Aorta (tissue), 5 donors: Measurements from ENCODE around the gene GALNT13. TPM values are rescaled to one million over a fixed set of nuclear protein-coding genes. Genes with fewer than 3 reads are reported as not detected.

Experiments used
- ATAC-seq: fragments of 200-7000 bp; cut with Tn5 transposase; one replicate; pipeline ENCODE4 v1.9.1; 2022; ENCODE audit warnings: moderate library complexity; ENCODE audit not compliant: low FRiP score
- DNase-seq, 2 donors: peaks; one replicate each; pipeline ENCODE4 v3.0.0-alpha.2; 2020
- H3K27ac ChIP-seq, 2 donors: one replicate each; pipeline ENCODE4 v1.5.1; 2013; ENCODE audit warnings: low read length in 2 of 2, mild to moderate bottlenecking in 2 of 2, moderate library complexity in 2 of 2, control low read depth in 1 of 2, inconsistent platforms in 1 of 2, low read depth in 1 of 2
- H3K27me3 ChIP-seq, 2 donors: one replicate each; pipeline ENCODE4 v1.6.1; 2013; ENCODE audit warnings: control low read depth in 1 of 2, low read length in 1 of 2, mild to moderate bottlenecking in 1 of 2, moderate library complexity in 1 of 2; ENCODE audit not compliant: insufficient read depth in 2 of 2, control insufficient read depth in 1 of 2
- H3K36me3 ChIP-seq, 2 donors: one replicate each; pipeline ENCODE4 v1.6.1; 2013; ENCODE audit warnings: control low read depth in 1 of 2, low read length in 1 of 2, mild to moderate bottlenecking in 1 of 2; ENCODE audit not compliant: insufficient read depth in 2 of 2, control insufficient read depth in 1 of 2
- H3K4me1 ChIP-seq, 2 donors: one replicate each; pipeline ENCODE4 v1.6.1; 2013; ENCODE audit warnings: low read length in 2 of 2, control low read depth in 1 of 2, mild to moderate bottlenecking in 1 of 2, moderate library complexity in 1 of 2; ENCODE audit not compliant: insufficient read depth in 2 of 2, control insufficient read depth in 1 of 2
- H3K4me3 ChIP-seq, 2 donors: one replicate each; pipeline ENCODE4 v1.5.1; 2013; ENCODE audit warnings: low read length in 2 of 2, control low read depth in 1 of 2, mild to moderate bottlenecking in 1 of 2
- H3K9me3 ChIP-seq: one replicate; pipeline ENCODE4 v1.6.1; 2013; ENCODE audit warnings: mild to moderate bottlenecking, low read length; ENCODE audit not compliant: control insufficient read depth
- WGBS, 2 donors: extraction: QIAGEN DNeasy Blood & Tissue Kit; methylation state at CpG; one replicate each; pipeline ENCODE4 v1.1.7; 2013; 5-methylcytosine and 5-hydroxymethylcytosine counted together
- intact Hi-C, 2 donors: fragments of 100-400 bp; cut with DNase I; formaldehyde crosslinking; loops; one replicate each; pipeline versions ENCODE4 v1.14.2 to v1.15.0; 2022
- polyA plus RNA-seq, 2 donors: library from polyadenylated mRNA; stranded (reverse); fragments of 200-250 nt; gene quantifications; one replicate each; pipeline ENCODE4 v1.2.3, GENCODE V29; 2013
- total RNA-seq, 2 donors: library from RNA; stranded (reverse); fragmentation: NEBNext Ultra II Directional; extraction: Animal tissue kit (Norgen Biotek cat#: 25700); gene quantifications; one replicate each; pipeline ENCODE4 v1.2.1, GENCODE V29; 2021
- donor health status: healthy with polysubstance abuse.
- donor health status: Bipolar disorder and iron deficiency.
- donor health status: DM: no; HTN: no; CAD: no.
- donor health status: DM: no; HTN: no; CAD: no.
- donor health status: DM: yes; HTN: yes; CAD: no.

GALNT13 gene
- total and polyA plus RNA-seq, 4 donors = 0.74 to 4.9 (median 1.3) TPM

DNA sequence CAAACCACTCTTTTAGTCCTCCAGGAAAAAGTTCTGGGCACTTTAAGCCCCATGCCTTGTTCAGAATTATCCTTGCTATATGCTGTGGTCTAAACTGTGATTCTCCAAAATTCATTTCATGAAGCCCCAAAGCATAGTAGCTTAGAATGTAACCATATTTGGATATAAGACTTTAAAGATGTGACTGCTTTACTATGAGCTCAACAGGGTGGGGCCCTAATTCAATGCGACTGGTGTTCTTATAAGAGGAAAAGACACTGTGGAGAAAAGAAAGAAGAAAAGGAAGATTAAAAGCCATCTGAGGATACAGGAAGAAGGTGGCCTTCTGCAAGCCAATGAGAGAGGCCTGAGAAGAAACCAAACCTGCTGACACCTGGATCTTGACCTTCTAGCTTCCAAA is 174.8 kb downstream of the GALNT13 start:
- WGBS, 2 donors = 79 to 89% methylated on average over 1 of the region's 1 CpG
- Histone ChIP-seq H3K36me3 (no peaks in the 10 kb centered on the region), H3K4me1 (no peaks in the 10 kb centered on the region), H3K4me3 (no peak overlapping the region), H3K9me3 (no peaks in the 10 kb centered on the region), H3K27me3 (no peaks in the 10 kb centered on the region), H3K27ac (no peak overlapping the region)
- intact Hi-C loops = no loop called here
- DNase-seq (no peak), ATAC-seq (no peak)

DNA sequence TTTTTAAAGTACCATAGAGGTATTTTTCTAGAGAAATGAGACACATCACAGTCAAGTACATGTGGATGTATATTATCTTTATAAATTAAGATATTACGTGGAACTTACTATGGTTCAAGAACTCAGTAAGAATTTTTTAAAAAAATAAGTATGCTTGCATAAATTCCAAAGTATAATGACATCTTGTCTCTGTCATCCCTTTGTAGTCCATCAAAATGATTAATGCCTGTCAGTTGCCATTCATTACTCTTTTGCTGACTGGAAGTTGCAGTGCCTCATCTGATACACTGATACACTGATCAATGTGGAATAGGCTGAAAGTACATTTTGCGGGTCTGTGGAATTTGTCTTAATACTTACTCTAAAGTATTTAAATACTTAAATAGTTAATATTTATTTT is 177.2 kb downstream of the GALNT13 start:
- no peaks in the 10 kb centered on the region for H3K4me1 ChIP-seq
- ATAC-seq = no peak
- no peak overlapping the region for H3K27ac ChIP-seq
- H3K36me3 ChIP-seq = no peaks in the 10 kb centered on the region
- no peak for DNase-seq
- no peaks in the 10 kb centered on the region for H3K9me3 ChIP-seq
- 74 to 79% methylated on average over 2 of the region's 2 CpGs for WGBS, 2 donors
- intact Hi-C loops = no loop called here
- no peak overlapping the region for H3K4me3 ChIP-seq
- no peaks in the 10 kb centered on the region for H3K27me3 ChIP-seq

DNA sequence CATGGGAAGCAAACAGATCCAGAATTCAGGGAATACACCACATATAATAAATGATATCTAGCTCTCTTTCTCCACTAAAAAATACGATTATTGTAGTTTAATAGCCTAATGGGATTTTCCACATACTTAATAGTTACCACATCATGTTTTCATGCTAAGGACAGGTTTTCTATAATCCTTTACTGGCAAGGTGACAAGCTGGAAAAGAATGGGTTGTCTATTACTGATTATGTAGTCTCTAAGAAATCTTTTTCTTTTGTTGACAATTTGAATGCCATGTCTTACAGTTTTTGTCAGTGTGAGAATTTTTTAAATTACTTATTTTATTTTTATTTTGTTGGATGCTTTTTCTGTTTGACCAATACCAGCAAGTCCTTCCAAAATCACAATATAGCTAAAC is 177.8 kb downstream of the GALNT13 start:
- Histone ChIP-seq H3K4me3 (no peak overlapping the region), H3K27me3 (no peaks in the 10 kb centered on the region), H3K4me1 (no peaks in the 10 kb centered on the region), H3K9me3 (no peaks in the 10 kb centered on the region), H3K36me3 (no peaks in the 10 kb centered on the region), H3K27ac (no peak overlapping the region)
- ATAC-seq (no peak), DNase-seq (no peak)
- WGBS, 2 donors = 70 to 83% methylated on average over 1 of the region's 1 CpG
- intact Hi-C loops = no loop called here

DNA sequence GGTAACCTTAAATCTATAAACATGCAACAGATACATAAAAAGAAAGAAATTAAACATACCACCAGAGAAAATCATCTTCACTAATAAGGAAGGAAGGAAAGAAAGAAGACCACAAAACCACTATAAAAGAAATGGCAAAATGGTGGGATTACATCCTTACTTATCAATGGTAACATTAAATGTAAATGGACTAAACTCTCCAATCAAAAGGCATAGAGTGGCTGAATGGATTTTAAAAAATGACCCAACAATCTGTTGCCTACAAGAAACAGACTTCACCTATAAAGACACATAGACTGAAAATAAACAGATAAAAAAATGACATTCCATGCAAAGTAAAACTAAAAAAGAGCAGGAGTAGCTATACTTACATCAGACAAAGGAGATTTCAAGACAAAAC is 195.4 kb downstream of the GALNT13 start:
- H3K9me3 ChIP-seq = peaks cover 2% of the 10 kb centered on the region
- DNase-seq (no peak), ATAC-seq (no peak)
- H3K27ac ChIP-seq = no peak overlapping the region
- no peaks in the 10 kb centered on the region for H3K4me1 ChIP-seq
- no peaks in the 10 kb centered on the region for H3K27me3 ChIP-seq
- H3K4me3 ChIP-seq = no peak overlapping the region
- no peaks in the 10 kb centered on the region for H3K36me3 ChIP-seq
- intact Hi-C loops = no loop called here

DNA sequence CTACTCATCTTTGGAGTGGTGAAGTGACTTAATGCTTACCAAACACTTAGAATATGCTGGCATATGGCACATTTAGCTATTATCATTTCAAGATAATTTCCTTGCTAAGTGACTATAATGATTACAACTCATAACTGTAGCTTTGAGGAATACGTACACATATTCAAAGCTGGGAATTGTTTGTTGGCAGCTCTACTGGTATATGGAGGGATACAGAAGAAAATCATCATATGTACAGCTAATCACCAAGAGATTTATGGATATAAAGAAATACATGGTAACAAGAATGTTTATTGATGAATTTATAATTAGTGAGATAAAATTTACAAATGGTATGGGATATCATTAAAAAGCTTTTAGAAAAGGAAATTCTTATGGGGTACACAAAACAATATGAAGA is 207.2 kb downstream of the GALNT13 start:
- DNase-seq = no peak
- WGBS, 2 donors = 72 to 87% methylated on average over 1 of the region's 1 CpG
- no peaks in the 10 kb centered on the region for H3K9me3 ChIP-seq
- no peak for ATAC-seq
- no peak overlapping the region for H3K4me3 ChIP-seq
- intact Hi-C loops = no loop called here
- no peak overlapping the region for H3K27ac ChIP-seq
- H3K36me3 ChIP-seq = no peaks in the 10 kb centered on the region
- no peaks in the 10 kb centered on the region for H3K4me1 ChIP-seq
- H3K27me3 ChIP-seq = no peaks in the 10 kb centered on the region

DNA sequence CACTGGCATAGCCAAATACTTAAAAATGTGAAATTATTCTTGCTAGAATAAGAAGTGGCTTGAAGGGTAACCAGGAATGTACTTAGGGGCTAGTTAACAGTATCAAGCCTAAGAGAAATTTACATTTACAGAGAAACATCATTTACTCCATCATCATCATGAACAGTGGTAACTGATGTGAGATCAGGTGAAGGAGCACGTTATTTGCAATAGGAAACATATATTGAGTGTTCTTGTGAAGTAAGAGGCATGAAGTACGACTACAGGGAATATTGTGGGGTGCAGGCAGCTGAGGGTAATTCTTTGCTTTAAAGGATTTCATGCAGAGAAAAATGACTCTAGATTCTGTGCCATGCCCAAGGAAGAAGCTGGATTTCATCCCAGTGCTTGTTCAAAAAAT is 220.8 kb downstream of the GALNT13 start:
- WGBS, 2 donors = 69% methylated on average over 2 of the region's 2 CpGs
- H3K4me3 ChIP-seq = no peak overlapping the region
- DNase-seq (no peak), ATAC-seq (no peak)
- H3K36me3 ChIP-seq = no peaks in the 10 kb centered on the region
- no peaks in the 10 kb centered on the region for H3K27me3 ChIP-seq
- no peaks in the 10 kb centered on the region for H3K4me1 ChIP-seq
- no peak overlapping the region for H3K27ac ChIP-seq
- H3K9me3 ChIP-seq = no peaks in the 10 kb centered on the region
- intact Hi-C loops = no loop called here

DNA sequence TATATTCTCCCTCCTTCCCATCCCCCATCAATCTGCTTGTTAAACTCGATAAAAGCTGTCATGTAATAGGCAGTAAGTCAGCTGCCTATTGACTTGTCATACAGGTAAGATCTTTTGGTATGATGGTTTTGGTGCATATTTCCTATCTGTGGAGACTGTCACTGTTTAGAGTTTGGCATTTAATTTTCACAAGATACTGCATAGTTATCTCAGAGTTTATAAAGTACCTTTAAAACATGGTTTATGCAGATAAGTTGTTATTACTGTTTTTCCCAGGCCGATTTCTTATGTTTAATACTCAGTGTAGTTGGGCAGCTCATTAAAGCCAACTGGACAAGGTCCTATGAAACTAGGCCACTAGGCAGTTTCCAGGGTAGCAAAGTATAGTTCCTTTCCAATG is 222.1 kb downstream of the GALNT13 start:
- DNase-seq = no peak
- Histone ChIP-seq H3K27me3 (no peaks in the 10 kb centered on the region), H3K4me1 (no peaks in the 10 kb centered on the region), H3K9me3 (no peaks in the 10 kb centered on the region), H3K27ac (no peak overlapping the region), H3K36me3 (no peaks in the 10 kb centered on the region), H3K4me3 (no peak overlapping the region)
- WGBS, 2 donors = 74 to 78% methylated on average over 2 of the region's 2 CpGs
- intact Hi-C loops = no loop called here
- ATAC-seq = no peak

DNA sequence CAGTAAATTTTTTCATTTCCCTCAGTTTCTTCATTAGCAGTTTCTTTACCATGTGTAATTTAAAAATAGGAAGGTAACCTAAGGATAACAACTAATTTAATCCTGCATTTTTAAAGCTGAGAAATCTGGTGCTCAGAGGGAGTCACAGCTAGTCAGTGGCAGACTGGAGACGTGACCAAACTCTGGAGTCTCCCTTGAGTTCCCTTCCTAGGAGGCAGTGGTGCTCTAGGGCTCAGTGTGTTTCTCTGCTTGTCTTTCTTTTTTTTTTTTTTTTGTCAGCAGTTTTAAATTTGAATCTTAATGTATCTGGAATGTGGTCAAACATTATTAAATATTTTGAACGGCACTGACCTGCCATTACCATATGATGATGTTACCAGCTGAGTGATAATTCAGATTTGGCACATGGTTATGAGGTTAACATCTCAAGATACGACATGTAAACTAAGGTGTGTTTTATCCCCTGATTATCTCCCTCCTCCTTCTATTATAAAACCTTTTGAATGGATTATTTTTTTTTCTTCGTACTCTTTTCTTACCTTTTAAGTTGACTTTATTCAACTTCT is 226.2 kb downstream of the GALNT13 start:
- Histone ChIP-seq H3K4me3 (no peak overlapping the region), H3K27me3 (no peaks in the 10 kb centered on the region), H3K27ac (no peak overlapping the region), H3K36me3 (no peaks in the 10 kb centered on the region), H3K9me3 (peaks cover 3% of the 10 kb centered on the region), H3K4me1 (no peaks in the 10 kb centered on the region)
- DNase-seq (no peak), ATAC-seq (no peak)
- intact Hi-C loops = no loop called here
- WGBS, 2 donors = 75 to 78% methylated on average over 4 of the region's 4 CpGs

DNA sequence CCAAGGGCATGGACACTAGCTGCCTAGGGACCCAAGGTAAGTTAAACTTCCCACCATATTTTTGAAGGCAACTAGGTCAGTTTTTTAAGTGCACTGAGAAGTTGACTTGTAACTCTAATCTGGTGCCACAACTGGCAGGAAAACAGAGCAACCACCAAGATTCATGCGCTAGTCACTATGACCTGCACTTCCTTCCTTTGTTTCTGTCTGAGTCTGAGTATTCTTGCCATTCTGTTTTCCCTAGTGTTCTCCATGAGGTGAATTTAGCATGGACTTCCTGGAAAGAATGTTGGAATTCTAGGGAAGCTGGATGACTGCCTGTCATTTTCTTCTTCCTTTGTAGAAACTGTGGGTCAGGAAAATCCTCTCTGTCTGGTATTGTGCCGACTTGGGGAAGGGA is 249.0 kb downstream of the GALNT13 start:
- intact Hi-C loops = no loop called here
- no peak overlapping the region for H3K27ac ChIP-seq
- no peaks in the 10 kb centered on the region for H3K4me1 ChIP-seq
- DNase-seq (no peak), ATAC-seq (no peak)
- WGBS, 2 donors = 79 to 83% methylated on average over 2 of the region's 2 CpGs
- no peak overlapping the region for H3K4me3 ChIP-seq
- peaks cover 7% of the 10 kb centered on the region for H3K9me3 ChIP-seq
- H3K27me3 ChIP-seq = no peaks in the 10 kb centered on the region
- H3K36me3 ChIP-seq = no peaks in the 10 kb centered on the region
